ENCODE results near the gene HIF1A.

GRCh38 chr14:61718039-61718438, 22.7 kb downstream of the HIF1A start:
- TF ChIP-seq CTCF (IDR thresholded peaks at IDR 0.05; ENCODE audit: borderline replicate concordance, extremely low read depth, low read length, poor library complexity, severe bottlenecking), result no peak
- no peak for TF ChIP-seq EZH2 (IDR thresholded peaks at IDR 0.05; ENCODE audit: borderline replicate concordance, low read depth, low read length, severe bottlenecking)
